Activated T-cell treated with anti-CD3 and anti-CD28 coated beads, Interleukin-2, amount 50 U/mL, for 24 hours (primary cell): Measurements from ENCODE around the gene PLEKHA6.

ENCODE experiments used
- DNase-seq: peaks from one replicate; pipeline ENCODE4 v3.0.0-alpha.2; 2020
- H3K27ac Mint-ChIP-seq: 2 replicates; pipeline ENCODE4 v1.8.0; 2020; ENCODE audit warnings: mild to moderate bottlenecking, mixed read lengths
- H3K27me3 Mint-ChIP-seq: 2 replicates; pipeline ENCODE4 v1.8.0; 2020; ENCODE audit warnings: mixed read lengths
- H3K36me3 Mint-ChIP-seq: 2 replicates; pipeline ENCODE4 v1.8.0; 2020; ENCODE audit warnings: low read depth, mixed read lengths
- H3K4me1 Mint-ChIP-seq: 2 replicates; pipeline ENCODE4 v1.8.0; 2020; ENCODE audit warnings: low read depth, mixed read lengths
- H3K4me3 Mint-ChIP-seq: 2 replicates; pipeline ENCODE4 v1.8.0; 2020; ENCODE audit warnings: mild to moderate bottlenecking, moderate library complexity, mixed read lengths
- H3K9me3 Mint-ChIP-seq: 2 replicates; pipeline ENCODE4 v1.8.0; 2020; ENCODE audit warnings: mixed read lengths

Gene PLEKHA6

DNA sequence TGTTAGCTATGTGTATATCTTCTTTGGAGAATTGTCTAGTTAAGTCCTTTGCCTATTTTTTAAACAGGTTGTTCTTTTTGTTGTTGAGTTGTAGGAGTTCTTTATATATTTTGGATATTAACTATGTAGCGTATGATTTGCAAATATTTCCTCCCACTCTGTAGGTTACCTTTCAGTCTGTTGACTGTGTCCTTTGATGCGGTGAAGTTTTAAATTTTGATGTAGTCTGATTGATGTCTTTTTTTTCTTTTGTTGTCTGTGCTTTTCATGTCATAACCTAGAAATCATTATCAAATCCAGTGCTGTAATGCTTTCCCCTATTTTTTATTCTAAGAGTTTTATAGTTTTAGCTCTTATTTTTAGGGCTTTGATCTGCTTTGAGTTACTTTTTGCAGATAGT is 154.8 kb downstream of the PLEKHA6 start:
- H3K4me3 Mint-ChIP-seq: no peak overlapping the region
- H3K27me3 Mint-ChIP-seq: peaks cover 46% of the 10 kb centered on the region
- H3K9me3 Mint-ChIP-seq: no peaks in the 10 kb centered on the region
- H3K36me3 Mint-ChIP-seq: no peaks in the 10 kb centered on the region
- no peak for DNase-seq
- H3K4me1 Mint-ChIP-seq: peaks cover 12% of the 10 kb centered on the region
- no peak overlapping the region for H3K27ac Mint-ChIP-seq

DNA sequence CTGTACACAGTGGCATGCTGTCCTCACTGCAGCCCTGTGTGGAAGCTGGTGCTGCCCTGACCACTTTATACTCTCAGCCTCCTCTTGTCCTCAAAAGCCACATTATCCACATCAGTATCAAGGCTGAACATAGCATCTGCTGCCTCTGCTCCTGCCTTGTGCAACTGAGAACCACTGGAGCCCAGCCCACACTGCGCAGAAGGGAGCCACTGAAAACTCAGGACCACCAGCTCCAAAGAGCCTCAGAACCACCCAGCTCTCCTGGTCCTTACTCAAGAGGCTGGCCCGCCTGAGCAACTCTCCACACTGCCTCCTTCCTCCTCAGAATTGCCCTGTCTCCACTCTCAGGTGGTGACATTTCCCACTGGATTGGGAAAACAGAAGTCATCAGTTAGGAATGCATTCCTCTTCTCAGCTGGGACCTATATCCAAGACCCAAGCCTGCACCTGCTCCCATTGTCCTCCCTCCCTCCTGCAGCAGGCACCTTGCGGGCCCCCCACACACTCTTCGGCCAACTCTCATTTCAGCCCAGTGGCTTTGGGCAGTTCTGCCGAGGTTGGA is 156.4 kb downstream of the PLEKHA6 start:
- H3K9me3 Mint-ChIP-seq: no peaks in the 10 kb centered on the region
- H3K27ac Mint-ChIP-seq: no peak overlapping the region
- H3K4me3 Mint-ChIP-seq: no peak overlapping the region
- no peaks in the 10 kb centered on the region for H3K36me3 Mint-ChIP-seq
- peaks cover 48% of the 10 kb centered on the region for H3K27me3 Mint-ChIP-seq
- peak; percentile 15 for DNase-seq
- peaks cover 12% of the 10 kb centered on the region for H3K4me1 Mint-ChIP-seq

DNA sequence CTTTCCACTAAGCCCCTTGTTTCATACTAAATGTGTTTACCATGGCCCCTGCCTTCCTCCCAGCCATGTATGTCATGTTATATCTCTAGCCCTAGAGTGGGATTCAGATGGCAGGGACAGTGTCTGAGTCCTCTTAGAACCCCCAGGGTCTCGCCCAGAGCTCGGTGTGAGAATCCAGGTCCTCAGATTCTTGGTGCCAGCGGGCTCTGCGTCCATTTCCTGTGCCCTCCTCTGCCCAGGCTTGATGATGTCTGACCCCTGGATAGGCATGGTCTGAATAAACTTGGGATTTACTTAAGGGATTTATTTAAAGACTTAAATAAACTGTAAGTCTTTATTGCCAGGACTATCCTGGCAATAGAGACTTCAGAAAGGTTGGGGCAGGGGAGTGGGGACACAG is 157.2 kb downstream of the PLEKHA6 start:
- Mint-ChIP-seq H3K9me3 (no peaks in the 10 kb centered on the region), H3K36me3 (no peaks in the 10 kb centered on the region), H3K27me3 (peaks cover 43% of the 10 kb centered on the region), H3K27ac (no peak overlapping the region), H3K4me3 (no peak overlapping the region), H3K4me1 (peaks cover 12% of the 10 kb centered on the region)
- no peak for DNase-seq

DNA sequence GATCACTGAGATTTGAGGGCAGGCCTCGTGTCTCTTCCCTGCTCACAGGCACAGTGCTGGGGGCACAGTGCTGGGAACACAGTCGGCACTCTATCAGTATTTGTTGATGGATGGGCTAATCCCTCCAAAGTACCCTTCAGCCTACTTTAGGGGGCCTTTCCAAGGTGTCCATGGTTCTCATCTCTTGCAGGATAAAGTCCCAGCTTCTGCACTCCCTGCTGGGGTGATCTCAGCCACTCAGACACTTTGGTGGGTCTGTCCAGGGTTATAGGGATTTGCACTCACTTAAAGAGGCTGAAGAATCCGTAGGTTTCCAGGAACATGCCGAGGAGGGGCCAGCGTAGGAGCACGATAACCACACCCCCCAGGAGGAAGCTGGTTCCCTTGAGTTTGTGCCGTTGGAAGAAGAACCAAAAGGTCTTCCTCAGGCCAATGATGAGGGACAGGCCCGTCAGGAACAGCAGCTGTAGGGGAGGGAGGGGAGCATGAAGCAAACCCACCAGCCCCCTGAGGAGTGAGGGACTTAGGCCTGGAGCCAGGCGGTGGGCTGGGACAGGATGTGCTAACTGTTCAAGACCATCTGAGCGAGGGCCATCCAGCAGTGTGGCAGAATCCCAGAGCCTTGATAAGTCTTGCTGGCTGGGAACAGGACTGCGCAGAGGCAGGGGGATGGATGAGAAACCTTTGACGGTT is 158.2 kb downstream of the PLEKHA6 start:
- Mint-ChIP-seq H3K4me3 (no peak overlapping the region), H3K9me3 (no peaks in the 10 kb centered on the region), H3K36me3 (no peaks in the 10 kb centered on the region), H3K27ac (no peak overlapping the region), H3K4me1 (peaks cover 7% of the 10 kb centered on the region), H3K27me3 (peaks cover 37% of the 10 kb centered on the region)
- DNase-seq: peak; percentile 6

DNA sequence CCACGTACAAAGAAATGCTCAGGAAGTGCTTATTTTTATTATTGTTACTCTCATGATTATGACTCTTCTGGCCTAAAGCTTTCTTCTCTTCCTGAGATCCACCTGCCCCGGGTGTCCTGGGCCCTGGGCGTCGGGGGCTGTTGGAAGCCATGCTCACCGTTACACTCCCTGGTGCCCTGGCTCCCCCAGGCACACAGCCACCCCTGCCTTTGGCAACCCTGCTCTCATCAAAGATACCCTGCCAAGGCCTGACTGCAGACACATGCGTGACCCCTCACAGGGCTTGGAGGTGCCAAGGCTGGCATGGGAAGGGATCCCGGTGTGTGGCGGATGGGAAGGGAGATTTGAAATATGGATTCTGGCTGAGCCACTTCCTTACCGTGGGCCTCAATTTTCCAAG is 160.2 kb downstream of the PLEKHA6 start:
- no peaks in the 10 kb centered on the region for H3K36me3 Mint-ChIP-seq
- H3K27ac Mint-ChIP-seq: no peak overlapping the region
- no peaks in the 10 kb centered on the region for H3K9me3 Mint-ChIP-seq
- peak; percentile 14 for DNase-seq
- H3K4me3 Mint-ChIP-seq: no peak overlapping the region
- peaks cover 4% of the 10 kb centered on the region for H3K4me1 Mint-ChIP-seq
- peaks cover 19% of the 10 kb centered on the region for H3K27me3 Mint-ChIP-seq

DNA sequence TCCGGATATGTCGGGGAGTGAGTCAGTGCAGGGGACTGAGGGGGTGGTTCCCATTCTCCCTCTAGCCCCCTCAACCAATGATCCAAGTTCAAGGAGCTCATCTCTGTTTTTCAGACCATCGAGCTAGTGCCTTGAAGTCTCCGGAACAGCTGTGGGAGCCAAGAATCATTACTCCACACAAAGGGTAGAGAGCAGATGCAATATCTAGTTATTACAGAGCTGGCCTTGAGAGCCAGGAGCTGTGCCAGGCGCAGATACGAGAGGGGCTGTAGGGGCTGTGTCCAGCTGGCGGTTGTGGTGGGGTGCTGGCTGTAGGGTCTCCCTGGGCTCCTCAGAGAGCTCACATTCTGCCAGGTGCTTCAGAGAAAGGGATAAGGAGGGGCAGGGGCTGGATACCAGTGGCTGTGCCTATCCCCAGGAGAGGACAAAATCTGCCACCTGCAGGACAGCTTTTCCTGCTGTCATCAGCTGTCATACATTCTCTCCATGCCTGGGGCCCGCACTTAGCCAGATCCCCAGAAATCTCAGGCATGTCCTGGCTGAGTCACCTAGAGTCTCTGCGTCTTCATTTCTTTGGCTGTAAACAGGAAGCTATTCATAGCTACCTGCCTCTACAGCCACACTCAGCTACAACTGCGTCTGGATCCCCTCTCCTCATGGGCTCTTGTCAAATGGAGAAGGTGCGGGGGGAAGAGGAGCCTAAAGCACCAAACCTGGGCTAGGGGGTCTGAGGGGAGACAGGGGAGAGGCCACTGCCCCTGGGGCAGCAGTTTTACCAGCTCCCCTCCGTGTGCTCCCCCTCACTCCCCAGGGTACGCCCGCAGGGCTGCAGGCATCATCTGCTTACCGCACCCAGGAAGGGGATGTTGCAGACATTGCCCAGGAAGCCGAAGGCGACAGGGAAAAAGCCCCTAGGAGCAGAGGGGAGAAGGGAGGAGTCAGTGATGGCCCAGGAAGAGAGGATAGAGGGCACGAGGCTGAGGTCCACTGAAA is 161.1 kb downstream of the PLEKHA6 start:
- Mint-ChIP-seq H3K27ac (no peak overlapping the region), H3K36me3 (no peaks in the 10 kb centered on the region), H3K4me3 (no peak overlapping the region), H3K27me3 (peaks cover 11% of the 10 kb centered on the region), H3K4me1 (peaks cover 7% of the 10 kb centered on the region), H3K9me3 (no peaks in the 10 kb centered on the region)
- DNase-seq: peak; percentile 19

DNA sequence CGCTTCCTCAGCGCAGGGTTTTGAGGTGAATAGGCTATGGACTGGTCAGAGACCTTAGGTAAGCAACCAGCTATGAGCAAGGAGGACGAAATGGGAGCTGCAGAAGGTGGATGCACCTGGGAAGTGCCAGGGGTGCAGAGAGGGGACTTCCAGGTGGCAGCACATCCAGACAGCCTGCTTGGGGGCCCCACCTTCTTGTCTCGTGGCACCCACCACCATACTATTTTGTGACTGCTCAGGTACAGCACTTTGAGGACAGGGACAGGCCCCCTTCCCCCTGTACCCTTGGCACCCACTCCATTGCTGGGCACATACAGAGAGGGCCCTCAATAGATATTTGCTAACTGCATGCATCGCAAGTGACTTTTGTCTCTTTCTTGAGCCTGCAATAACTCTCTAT is 162.7 kb downstream of the PLEKHA6 start:
- H3K4me1 Mint-ChIP-seq: peaks cover 7% of the 10 kb centered on the region
- peaks cover 13% of the 10 kb centered on the region for H3K27me3 Mint-ChIP-seq
- H3K4me3 Mint-ChIP-seq: no peak overlapping the region
- no peak for DNase-seq
- no peaks in the 10 kb centered on the region for H3K36me3 Mint-ChIP-seq
- H3K27ac Mint-ChIP-seq: no peak overlapping the region
- no peaks in the 10 kb centered on the region for H3K9me3 Mint-ChIP-seq

DNA sequence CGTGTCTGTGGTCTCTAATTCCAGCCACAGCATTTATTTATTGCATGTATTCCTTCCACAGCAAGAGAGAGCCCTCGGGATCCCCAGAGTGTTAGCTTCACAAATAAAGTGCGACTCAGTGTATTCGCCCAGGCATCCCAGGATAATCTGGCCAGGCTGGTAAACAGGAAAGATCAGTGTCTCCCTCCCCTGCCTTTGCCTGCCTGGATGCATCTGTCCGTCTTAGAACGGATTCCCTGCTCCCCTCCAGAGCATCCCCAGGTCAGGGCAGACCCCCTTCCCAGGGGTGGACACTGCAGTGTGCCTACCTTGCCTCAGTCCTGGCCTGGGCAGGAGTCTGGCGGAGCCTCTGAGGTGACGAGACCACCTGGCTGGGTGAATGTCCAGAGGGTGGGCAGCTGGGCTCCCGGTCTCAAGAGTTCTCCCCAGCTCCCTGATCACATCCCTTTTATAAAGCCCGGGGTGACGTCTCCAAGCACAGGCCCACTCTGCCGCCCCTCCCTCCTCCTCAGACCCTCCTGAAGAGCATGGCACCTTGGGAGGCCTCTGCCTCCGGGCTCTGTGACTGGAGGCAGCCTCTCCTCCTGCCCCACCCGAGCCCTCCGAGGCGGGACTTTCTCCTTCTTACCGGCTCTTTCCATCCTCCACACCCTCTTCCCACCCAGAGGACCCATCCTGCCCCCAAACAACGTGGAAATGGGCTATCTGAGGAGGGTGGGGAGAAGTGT is 163.5 kb downstream of the PLEKHA6 start, which contains the start of gene KISS1:
Gene KISS1, minus strand, starts transcription at position 424 of the 728 bp plus-strand sequence. CDS start 3,615 bp downstream, outside the sequence.
- no peak for DNase-seq
- peaks cover 17% of the 10 kb centered on the region for H3K27me3 Mint-ChIP-seq
- peaks cover 7% of the 10 kb centered on the region for H3K4me1 Mint-ChIP-seq
- H3K27ac Mint-ChIP-seq: no peak within 1 kb of the TSS
- H3K4me3 Mint-ChIP-seq: no peak within 1 kb of the TSS
- no peaks in the 10 kb centered on the region for H3K36me3 Mint-ChIP-seq
- no peaks in the 10 kb centered on the region for H3K9me3 Mint-ChIP-seq

DNA sequence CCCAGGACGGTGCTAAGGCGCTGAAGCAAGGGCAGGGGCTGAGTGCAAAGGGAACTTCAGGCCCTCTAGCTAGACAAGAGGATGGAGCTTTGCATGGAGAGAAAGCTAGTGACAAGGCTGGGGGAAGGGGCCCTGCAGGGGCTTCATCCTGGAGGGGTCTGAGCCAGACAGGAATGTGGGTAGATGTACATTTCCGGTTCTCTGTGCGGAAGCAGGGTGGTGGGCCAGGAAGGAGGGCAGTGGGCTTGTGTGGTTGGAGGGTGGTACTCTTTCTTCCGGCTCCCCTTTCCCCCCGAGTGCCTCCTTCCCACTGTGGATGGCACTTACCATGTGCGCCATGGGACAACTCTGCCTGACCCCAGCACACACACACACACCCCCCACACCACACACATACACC is 165.0 kb downstream of the PLEKHA6 start:
- Mint-ChIP-seq H3K4me1 (peaks cover 16% of the 10 kb centered on the region), H3K36me3 (no peaks in the 10 kb centered on the region), H3K9me3 (no peaks in the 10 kb centered on the region), H3K27ac (no peak overlapping the region), H3K27me3 (peaks cover 27% of the 10 kb centered on the region), H3K4me3 (no peak overlapping the region)
- DNase-seq: no peak

DNA sequence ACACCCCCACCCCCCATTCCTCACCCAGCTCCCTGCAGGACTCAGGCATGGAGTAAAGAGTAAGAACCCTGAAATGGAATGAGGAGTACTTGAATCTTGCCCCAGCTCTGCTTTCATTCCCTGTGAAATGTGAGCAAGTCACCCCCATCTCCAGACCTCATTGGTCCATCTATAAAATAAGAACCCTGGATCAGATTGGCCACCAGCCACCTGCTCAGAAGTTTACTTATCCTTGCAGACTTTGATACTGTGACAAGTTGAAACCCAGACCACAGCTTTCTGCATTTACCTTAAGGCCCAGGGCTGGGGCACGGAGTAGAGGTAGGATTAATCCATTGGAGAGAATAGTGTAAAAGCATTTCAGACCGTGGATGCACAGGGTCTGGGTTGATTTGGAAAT is 165.6 kb downstream of the PLEKHA6 start:
- H3K9me3 Mint-ChIP-seq: no peaks in the 10 kb centered on the region
- H3K36me3 Mint-ChIP-seq: no peaks in the 10 kb centered on the region
- no peak for DNase-seq
- no peak overlapping the region for H3K27ac Mint-ChIP-seq
- H3K27me3 Mint-ChIP-seq: peaks cover 34% of the 10 kb centered on the region
- H3K4me1 Mint-ChIP-seq: peaks cover 22% of the 10 kb centered on the region
- H3K4me3 Mint-ChIP-seq: no peak overlapping the region

DNA sequence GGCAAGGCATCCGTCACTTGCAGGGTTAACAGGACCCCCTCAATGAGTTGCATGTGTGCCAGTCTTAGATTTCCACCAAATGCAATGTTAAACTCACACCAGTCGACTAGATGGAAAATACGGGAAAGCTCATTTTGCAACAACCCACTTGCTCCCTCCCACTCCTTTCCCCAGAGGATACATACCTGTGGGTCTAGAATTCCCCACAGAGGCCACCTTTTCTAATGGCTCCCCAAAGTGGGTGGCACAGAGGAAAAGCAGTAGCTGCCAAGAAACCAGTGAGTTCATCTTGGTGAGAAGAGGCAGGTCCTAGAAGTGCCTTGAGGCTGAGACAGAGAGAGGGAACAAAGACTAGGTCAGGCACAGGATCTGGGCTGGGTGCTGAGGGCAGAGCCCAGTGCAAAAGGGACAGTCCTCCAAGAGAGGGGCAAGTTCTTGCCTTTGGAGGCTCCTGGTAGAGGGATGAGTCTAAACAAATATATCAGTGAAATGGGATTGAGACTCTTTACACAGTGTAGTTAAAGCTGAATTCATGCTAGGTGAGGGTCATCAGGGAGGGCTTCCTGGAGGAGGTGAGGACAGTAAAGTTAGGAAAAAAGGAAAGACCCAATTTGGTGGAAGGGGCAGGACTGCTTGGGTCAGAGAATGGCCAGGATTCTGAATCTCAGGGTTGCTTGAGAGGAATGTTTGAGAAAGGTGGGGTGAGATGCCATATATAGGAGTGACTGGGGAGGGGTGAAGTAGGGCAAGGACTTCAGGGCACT is 167.0 kb downstream of the PLEKHA6 start:
- no peaks in the 10 kb centered on the region for H3K9me3 Mint-ChIP-seq
- H3K4me1 Mint-ChIP-seq: peaks cover 28% of the 10 kb centered on the region
- no peak for DNase-seq
- no peaks in the 10 kb centered on the region for H3K36me3 Mint-ChIP-seq
- H3K27me3 Mint-ChIP-seq: peaks cover 44% of the 10 kb centered on the region
- H3K4me3 Mint-ChIP-seq: no peak overlapping the region
- H3K27ac Mint-ChIP-seq: no peak overlapping the region

DNA sequence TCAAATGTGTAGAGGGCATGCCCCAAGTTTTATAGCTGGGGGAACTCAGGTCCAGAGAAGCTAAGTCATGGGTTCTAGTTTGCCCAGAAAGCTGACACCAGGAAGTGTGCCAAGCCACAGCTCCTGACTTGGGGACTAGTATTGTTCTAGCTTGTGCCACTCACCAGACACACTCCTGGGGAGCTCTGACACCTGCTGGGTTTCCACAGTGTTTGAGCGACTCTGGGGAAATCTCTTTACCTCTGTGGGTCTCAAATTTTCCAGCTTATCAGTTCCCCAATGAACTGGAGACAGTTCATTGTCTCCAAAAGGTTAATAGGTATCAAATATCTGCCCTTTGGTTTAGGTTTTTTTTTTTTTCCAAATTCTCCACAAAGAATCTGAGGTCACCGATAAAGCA is 167.7 kb downstream of the PLEKHA6 start:
- no peak for DNase-seq
- H3K4me1 Mint-ChIP-seq: peaks cover 28% of the 10 kb centered on the region
- H3K9me3 Mint-ChIP-seq: no peaks in the 10 kb centered on the region
- H3K4me3 Mint-ChIP-seq: no peak overlapping the region
- H3K27ac Mint-ChIP-seq: no peak overlapping the region
- no peaks in the 10 kb centered on the region for H3K36me3 Mint-ChIP-seq
- H3K27me3 Mint-ChIP-seq: peaks cover 51% of the 10 kb centered on the region

DNA sequence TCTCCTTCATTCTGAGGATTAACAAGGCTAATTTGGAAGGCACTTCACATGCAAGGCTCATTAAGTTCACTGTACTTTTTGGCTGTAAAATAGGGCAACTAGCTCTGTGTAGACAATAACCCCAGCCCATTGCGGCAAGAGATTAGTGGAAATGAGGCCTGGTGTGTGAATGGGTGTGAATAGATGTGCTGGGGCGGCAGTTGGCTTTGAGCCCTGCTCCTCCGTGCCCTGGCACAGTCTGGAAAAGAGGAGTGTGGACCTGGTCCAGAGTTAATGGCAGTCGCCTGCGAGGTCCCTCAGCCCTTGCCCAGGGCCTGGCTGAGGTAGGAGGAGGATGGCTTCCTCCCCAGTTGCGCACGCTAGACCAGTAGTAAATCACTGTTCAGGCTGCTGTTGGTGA is 168.3 kb downstream of the PLEKHA6 start:
- no peak overlapping the region for H3K4me3 Mint-ChIP-seq
- no peak overlapping the region for H3K27ac Mint-ChIP-seq
- H3K27me3 Mint-ChIP-seq: peaks cover 56% of the 10 kb centered on the region

More for the DNA sequence above, 168.3 kb downstream of the PLEKHA6 start:
- Mint-ChIP-seq H3K9me3 (no peaks in the 10 kb centered on the region), H3K36me3 (no peaks in the 10 kb centered on the region), H3K4me1 (peaks cover 28% of the 10 kb centered on the region)
- no peak for DNase-seq
